GM18511 (cell line): ENCODE results near the gene DOCK10.

Experiments
- ATAC-seq: cut with Tn5 transposase; IDR thresholded peaks from one replicate; pipeline ENCODE4 v1.9.1; 2021; ENCODE audit warnings: mild to moderate bottlenecking, moderate library complexity; ENCODE audit not compliant: unreplicated experiment

The DOCK10 gene

DNA sequence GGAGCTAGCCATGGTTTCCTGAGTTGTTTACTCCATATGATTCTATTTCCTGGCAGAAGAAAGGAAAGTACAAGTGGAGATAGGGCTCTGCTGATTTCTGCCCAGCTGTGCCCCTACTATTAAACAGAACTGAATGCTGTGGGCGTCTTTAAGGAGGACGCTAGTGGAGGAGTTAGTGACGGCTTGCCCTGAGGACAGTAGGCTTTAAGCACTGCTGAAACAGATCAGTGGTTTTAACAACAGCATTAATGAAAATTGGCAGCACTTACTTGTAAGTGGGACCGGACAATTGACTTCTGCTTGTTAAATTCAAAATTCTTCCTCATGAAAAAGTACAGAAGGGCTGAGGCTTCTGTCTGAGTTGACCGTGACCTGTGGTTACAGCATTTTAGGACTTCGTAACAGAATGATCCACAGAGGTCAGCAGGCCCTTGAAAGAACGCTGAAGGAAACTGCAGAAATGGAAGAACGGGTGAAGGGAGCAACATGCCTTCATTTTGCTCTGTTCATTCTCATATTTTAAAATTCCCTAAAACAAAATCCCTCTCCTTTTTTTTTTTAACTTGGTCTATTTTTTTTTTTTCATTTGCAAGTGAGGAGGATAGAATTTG is 245.5 kb downstream of the DOCK10 start:
- ATAC-seq = no peak

DNA sequence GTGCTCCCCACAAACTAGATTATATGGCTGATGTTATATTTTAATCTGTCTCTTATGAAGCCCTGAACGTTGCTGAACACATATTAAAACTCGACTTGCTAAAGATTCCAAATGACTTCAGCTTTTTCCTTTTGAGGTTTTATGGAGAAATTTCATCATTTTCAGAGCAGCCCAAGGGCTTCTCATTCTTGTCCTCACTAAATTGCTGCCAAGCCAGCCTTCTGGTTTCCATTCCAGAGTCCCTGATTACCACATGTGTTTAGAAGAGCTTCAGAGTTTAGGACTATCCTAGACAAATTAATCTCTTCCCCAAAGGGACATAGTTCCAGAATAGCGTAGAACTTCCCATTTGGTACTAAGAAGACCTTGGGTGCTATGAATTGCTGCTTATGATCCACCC is 248.3 kb downstream of the DOCK10 start:
- ATAC-seq = no peak

DNA sequence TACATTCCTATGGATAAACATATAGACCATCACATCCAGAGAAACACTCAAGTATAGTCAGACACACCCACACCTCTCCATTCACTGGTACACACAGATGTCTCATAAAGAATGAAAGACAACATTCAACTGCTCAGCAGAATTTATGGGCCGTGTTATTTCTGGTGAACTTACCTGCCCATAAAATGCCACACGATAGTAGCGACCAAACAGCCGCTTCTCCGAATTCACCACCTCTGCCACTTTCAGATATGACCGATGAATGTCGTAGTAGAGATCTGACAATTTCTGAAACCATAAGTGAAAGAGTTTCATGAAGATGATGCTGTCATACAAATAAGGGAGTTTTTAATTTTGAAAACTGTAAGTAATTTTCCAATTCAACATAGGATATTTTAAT is 255.4 kb downstream of the DOCK10 start:
- ATAC-seq = no peak

DNA sequence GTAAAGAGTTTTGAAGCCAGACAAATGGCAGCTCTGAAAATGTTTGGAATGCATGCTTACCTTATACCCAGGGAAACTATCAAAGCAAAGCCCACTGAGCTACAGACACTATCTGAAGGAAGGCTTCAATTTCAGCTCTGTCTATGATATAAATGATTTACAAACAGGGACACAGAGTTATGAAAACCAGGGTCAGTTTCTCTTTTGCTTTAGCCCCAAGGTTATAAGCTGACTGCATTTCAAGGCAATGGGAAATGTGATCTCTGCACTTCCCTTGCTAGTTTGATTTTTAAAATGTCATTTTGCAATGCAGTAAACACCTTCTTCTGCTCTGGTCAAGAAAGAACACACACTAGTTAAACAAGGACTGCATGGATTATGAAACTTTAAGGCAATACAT is 260.9 kb downstream of the DOCK10 start:
- no peak for ATAC-seq

DNA sequence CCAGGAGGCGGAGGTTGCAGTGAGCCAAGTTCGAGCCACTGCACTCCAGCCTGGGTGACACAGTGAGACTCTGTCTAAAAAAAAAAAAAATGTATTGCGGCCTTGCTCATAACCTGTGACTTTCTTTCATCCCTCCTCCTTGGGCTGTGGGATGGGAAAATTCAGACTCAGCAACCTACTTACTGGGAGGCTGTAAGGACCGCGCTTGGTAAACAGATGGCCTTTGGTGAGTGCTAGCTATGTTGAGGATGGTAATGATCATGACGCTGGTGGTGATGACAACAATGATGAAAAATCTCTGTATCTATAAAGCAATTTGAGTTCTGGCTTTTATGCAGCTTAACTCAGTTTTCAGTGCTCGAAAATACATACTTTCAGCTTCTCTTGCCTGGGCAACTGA is 261.4 kb downstream of the DOCK10 start:
- no peak for ATAC-seq

DNA sequence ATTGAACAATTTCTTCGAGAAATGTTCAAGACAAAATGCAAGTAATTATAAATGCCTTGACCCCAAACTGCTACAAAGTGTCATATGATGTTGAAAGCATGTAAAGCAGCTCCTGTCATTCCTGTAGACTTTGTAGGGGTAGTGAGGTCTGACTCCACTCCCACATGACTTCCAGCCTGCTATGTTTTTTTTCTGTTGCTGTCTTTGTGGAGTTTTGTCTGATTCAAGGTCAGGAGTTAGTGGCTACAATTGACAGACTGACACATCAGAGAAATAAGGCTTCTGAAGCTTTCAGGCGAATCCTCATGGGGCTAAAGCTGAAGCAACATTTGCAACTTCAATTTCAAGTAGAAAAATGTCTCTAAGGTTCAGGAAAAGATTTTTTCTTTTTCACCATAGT is 262.2 kb downstream of the DOCK10 start:
- ATAC-seq = no peak

DNA sequence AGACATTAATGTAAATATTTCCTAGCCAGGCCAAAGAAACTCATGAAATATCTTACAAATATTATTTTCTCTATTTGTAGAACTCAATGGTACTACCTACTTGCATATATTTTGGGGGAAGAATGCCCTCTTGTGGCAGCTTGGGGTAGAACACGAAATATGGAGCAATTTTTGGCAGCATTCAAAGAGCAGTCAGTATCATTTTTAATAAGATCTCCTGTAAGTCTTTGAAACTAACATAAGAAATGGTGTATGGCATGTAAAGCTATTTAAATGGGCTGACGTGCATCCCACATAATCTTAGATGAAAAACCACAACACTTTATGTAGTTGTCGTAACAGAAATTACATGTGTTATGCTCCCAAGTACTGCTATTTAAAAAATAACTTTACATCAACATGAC is 263.8 kb downstream of the DOCK10 start:
- peak; percentile 80 for ATAC-seq

DNA sequence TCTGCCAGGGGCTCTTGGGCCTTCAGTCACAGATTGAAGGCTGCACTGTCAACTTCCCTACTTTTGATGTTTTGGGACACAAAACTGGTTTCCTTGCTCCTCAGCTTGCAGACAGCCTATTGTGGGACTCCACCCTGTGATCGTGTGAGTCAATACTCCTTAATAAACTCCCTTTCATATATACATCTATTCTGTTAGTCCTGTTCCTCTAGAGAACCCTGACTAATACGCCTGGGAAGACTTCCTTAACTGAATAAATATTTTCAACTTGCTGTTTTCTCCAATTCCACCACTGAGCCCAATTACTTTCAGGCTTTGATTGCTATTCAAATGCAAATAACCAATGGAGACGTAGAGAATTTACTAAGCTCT is 264.7 kb downstream of the DOCK10 start:
- ATAC-seq = no peak

DNA sequence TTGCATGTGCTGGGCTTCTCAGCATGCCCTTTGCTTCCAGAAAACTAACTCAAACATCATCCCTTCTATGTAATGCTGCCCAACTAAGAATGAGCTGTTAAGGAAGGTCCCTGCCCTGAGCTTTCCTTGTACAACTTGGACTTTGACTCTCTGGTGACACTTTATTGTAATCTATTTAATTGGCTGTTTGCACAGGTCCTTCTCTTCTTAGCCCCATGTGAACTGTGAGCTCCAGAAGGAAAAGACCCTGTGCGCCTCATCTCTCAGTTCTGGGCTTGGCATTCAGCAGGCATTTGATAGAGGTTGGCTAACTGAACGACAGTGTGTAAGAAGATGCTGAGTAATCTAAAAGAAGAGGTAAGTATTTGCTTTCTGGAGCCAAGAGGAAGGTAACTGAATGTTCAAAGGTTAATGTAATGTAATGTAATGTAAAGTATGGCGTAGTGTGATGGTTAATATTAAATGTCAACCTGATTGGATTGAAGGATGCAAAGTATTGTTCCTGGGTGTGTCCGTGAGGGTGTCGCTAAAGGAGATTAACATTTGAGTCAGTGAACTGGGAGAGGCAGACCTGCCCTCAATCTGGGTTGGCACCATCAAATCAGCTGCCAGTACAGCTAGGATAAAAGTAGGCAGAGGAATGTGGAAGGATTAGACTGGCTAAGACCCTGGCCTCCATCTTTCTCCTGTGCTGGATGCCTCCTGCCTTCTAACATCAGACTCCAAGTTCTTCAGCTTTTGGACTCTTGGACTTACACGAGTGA is 265.3 kb downstream of the DOCK10 start:
- ATAC-seq = no peak

DNA sequence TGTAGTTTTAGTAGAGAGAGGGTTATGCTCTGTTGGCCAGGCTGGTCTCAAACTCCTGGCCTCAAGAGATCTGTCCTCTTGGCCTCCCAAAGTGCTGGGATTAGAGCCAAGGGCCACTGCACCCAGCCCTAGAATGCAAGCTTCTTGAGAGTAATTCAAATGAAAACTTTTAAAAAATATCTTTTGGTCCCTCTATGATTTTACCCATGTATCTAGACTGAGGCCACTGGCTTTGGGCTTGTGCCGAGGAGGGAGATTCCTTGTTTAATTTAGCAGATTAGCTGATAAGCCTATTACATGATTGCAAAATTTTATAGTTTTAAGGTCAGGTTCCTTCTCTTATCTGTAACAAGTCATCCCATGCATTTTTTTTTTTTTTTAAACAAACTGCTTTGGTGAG is 266.6 kb downstream of the DOCK10 start:
- no peak for ATAC-seq

DNA sequence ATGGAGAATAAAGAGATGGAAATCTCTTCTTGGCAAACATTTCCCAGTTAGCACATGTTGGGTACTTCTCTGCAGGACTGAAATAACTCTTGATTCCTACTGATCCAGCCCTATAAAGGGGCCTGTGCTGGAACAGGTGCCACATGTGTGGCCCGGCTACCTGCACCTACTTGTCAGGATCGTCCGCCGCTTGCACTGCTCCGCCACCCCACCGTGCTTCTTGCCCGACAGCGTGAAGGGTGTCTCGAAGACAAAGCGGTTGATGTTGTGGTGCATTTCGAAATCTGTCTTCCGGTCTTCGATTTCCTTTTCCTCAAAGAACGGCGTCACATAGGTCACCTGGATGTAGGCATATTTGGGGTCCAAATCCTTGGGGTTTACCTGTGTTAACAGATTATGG is 267.5 kb downstream of the DOCK10 start:
- no peak for ATAC-seq

DNA sequence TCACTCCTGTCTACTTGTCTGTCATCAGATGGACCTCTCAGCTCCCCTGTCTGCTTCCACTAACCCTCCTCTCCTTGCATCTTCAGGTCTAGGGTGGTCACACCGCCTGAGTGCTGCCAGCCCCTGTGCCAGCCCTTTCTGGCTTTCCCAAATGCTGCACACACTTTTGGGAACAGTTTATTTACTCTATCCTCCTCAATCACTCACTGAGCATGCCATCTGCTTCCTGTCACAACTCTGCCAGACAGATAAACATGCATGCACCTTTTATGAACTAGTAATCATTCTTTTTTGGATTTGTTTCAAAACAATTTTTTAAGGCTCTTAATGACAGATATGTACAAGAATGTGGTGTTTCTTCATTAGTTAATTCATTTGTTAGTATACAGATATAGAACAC is 269.8 kb downstream of the DOCK10 start:
- no peak for ATAC-seq

DNA sequence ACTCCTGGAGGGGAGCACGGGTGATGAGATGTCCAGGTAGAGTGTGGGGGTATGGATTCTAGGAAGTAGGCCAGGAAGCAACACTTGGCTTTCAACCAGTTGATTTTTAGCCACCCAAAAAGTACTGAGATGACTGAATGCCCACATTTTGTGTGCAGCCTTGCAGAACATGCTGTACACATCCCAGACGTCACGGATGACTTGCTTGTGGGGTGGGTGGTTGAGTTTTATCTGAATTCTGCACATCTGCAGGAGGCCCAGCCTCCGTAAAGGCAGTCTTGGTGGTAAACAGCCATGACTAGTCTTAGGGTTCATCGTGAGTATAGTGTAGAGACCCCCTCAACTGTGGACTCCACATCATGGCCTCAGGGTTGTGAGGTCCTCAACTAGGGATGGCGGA is 272.8 kb downstream of the DOCK10 start:
- peak; percentile 66 for ATAC-seq

DNA sequence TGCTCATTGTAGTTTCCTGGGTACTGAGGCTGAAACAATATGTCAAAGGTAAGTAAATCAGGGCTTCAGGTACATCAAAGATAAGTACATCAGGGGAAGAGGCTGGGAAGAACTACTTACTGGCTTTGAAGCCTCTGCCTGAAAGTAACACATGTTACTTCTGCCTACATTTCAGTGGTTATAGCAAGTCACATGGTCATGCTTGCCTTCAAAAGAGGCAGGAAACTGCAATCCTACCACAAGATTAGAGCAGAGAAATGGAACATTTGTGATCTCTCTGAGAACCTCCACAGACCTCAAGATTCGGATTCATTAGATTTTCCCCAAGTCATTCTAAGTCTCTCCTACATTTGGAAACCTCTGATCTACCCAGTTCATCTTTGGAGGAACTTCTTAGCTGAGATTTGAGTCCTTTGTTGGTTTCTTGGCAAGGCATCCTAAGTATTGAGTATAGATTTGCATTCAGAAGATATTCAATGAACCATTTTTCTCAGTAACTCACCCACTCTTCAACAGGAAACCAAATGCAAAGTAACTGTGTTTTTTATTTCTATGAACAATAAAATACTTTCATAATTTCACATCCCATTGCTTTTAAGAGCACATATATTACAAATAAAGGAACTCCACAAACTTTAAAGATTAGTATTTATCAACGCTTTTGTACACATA is 277.6 kb downstream of the DOCK10 start:
- no peak for ATAC-seq

DNA sequence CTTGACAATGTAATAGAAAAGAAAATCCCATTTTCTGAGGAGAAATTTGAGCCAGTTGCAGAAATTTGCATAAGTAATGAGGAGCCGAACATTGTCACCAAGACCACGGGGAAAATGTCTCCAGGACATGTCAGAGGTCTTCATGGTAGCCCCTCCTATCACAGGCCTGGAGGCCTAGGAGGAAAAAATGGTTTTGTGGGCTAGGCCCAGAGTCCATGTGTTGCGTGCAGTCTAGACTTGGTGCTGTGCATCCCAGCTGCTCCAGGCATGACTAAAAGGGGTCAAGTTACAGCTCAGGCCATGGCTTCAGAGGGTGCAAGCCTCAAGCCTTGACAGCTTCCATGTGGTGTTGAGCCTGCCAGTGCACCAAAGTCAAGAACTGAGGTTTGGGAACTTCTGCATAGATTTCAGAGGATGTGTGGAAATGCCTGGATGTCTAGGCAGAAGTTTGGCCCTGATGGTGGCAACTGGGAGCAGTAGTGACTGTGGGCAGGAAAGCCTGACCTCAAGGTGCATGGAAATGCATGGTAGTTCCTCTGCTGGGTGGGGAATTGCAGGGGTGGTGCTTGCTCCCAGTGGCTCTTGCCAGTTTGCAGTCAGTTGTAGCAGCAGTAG is 284.2 kb downstream of the DOCK10 start:
- no peak for ATAC-seq

DNA sequence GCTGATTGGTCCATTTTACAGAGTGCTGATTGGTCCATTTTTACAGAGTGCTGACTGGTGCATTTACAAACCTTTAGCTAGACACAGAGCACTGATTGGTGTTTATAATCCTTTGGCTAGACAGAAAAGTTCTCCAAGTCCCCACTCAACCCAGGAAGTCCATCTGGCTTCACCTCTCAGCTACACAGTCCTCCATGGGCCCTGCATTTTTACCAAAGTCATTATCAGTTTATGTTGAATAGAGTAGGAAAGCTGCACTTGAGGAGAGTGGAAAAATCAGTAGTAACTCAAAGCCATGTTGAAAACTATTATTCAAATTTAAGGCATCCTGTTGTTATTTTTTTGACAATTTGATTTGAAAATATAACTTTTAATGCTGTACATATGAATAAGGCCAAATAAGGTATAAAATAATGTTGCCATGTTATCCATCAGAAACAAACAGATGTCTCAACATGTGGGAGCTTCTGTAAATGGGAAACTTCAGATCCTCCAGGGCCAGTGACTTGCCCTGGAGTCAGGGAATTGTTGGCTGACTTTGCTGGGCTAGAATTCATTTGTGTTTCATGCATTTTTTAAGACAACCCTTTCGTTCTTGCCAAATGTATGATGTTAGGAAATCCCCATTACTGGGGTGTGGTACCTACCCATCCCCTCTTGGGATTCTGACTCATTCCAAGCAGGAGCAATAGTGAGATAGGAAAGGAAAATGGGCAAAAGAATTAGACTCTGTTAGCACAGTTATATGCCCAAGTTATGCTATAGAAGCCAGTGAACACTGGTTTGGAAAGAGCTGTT is 288.3 kb downstream of the DOCK10 start:
- ATAC-seq = no peak

DNA sequence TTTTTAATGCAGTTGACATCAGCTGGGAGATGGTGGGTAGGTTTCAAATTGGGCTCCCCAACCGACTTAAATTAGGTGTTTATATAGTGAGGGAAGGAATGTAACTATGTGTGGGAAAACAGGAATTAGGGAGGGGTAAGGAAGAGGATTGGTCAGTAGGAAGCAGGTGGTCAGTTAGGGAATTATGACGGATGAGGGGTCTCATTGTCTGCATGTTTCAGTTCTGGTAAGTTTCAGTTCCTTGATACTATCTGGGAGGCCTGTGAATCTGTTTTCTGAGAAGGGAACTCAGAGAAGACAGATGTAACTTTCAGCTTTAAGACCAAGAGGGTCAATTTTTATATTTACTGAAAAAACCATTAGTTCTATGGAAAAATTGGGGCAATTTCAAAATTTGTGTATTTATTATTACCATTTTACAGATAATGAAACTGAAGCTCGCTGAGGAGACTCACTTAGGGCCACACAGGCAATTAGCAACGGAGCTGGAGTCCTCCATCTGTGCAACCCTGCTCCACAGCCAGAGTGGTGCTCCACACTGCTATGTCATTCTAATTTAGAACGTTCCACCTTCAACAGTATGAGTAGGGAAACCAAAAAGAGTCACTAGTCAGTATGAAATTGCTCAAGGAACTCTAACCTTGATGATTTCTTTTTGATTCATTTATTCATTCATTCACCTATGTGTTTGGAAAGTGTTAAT is 290.1 kb downstream of the DOCK10 start:
- ATAC-seq = peak; percentile 64

DNA sequence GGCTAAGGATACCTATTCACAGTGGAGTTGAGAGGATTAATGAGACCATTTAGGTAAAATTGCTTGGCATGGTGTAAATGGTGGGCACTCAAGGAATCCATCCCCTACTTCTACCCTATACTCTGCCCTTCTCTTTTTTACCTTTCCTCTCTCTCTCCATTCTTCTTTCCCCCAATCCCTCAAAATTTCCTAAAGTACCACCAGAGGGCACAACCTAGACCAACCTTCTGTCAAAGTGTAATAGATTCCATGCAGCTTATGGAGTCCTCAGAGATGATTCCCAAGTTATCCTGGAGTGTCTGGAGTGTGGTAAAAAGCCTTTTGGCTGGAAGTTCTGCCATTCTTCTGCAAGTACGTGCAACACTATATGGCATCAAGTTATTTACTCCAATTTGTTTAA is 293.1 kb downstream of the DOCK10 start:
- ATAC-seq = no peak

DNA sequence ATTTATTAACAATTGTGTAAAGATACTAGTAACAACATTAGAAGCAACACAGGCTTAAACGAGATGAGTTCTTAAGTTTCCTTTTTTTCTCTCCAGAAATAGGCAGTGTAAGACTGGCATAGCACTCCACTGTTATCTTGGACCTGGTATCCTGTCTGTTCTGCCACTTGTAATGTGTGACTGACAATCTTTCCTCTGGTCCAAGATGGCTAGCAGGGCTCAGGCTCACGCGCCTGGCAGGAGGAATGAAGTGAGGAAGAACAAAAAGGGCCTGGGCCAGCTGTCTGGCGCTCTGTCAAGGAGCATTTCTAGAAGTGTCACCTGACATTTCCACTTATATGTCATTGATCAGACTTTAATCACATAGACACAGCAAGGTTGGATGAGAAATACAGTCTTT is 294.5 kb downstream of the DOCK10 start:
- ATAC-seq = no peak

DNA sequence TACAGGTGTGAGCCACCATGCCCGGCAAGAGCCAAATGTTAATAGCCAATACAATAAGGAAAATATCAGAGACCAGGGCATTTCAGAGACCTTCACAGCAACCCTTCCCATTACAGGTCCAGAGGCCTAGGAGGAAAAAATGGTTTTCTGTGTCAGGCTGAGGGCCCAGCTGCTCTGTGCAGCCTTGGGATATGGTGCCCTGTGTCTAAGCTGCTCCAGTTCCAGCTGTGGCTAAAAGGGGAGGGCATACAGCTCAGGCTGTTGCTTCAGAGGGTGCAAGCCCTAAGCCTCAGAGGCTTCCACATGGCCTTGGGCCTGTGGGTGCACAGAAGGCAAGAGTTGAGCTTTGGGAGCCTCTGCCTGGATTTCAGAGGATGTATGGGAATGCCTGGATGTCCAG is 306.0 kb downstream of the DOCK10 start:
- no peak for ATAC-seq

DNA sequence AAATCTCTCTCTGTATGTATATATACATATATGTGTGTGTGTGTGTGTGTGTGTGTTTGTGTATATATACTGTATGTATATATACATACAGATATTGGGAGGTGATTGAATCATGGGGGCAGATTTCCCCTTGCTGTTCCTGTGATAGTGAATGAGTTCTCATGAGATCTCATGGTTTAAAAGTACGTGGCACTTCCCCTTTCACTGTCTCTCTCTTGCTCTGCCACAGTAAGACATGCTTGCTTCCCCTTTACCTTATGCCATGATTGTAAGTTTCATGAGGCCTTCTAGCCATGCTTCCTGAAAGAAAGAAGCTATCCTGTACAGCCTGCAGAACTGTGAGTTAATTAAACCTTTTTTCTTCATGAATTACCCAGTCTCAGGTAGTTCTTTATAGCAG is 307.3 kb downstream of the DOCK10 start:
- no peak for ATAC-seq
